Measurements from ENCODE around the gene ADISSP.
A peak's percentile ranks its signal among the peaks of the same experiment; 100 is the strongest.
"Not testable (repeated sequence)": the region's sequence is repeated elsewhere in the genome, so short reads cannot be mapped to it uniquely, and the experiment has no call there.

ADISSP gene

DNA sequence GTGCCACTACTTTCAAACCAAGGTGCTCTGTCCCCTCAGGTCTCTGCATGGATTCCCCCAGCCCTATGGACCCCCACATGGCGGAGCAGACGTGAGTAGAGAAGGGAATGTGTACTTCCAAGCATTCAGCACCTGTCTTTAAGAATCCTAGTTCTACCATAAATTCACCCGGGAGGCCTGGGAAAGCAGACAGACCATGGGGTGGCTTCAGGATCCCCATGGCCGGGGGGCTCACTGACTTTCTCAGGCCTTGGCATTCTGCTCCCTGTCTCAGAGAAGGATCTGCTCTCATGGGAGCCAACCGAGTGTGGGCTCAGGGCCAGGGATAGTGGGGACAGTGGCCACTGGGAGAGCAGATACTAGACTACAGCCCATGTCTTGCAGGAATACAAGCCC lies 30.8 kb upstream of the ADISSP start:
- DNase-seq (ENCODE audit: low read depth, low spot score) = no peak

DNA sequence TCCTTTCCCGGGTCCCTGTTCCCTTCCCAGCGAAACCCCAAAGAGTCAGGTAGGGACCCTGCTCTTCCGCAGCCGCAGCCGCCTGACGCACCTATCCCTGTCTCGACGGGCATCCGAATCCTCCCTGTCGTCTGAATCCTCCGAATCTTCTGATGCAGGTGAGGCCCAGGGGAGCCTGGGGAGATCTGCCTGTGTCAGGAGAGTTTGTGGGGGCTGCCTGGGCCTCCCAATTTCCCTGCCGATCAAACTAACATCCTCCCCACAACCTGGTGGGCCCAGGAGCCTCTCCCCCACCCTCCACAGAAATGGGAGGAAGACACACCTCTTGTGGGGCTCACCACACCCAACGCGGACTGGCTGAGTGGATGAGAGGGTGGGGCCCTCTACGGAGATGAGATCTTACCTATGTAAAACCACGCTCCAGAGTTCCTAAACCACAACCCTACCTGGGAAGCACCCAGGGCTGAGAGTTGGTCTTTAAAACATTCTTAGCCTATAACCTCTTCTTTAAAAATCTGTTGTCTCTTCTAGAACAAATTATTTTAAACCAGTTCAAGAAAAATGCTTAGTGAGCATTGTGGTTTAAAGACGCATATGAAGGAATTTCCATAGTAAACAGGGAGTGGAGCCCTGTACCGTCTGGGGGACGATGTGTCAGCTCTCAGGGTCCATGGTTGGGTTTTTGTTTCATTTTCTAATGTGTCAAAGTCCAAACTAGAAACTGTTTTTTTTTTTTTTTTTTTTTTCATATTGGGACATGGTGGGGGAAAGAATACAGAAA lies 30.2 kb upstream of the ADISSP start:
- H3K27ac ChIP-seq = no peak overlapping the region
- DNase-seq (ENCODE audit: low read depth, low spot score) = no peak

More for the DNA sequence above, 30.8 kb upstream of the ADISSP start:
- H3K27ac ChIP-seq = no peak overlapping the region

DNA sequence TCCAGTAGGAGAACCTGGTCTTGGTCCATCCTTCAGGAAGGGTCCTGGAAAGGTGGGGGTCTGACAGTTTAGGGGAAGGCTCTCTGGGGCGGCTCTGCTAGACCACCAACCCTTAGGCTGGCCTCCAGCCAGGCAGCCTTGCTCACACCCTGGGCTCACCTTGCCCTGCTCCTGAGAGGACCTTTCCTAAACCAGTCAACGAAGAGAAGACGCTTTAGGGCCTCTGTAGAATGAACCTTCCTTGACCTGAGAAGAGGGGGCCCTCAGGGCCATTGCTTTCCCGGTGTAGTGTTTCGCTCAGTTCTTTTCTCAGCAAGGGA lies 29.6 kb upstream of the ADISSP start:
- no peak overlapping the region for H3K27ac ChIP-seq
- DNase-seq (ENCODE audit: low read depth, low spot score) = no peak

DNA sequence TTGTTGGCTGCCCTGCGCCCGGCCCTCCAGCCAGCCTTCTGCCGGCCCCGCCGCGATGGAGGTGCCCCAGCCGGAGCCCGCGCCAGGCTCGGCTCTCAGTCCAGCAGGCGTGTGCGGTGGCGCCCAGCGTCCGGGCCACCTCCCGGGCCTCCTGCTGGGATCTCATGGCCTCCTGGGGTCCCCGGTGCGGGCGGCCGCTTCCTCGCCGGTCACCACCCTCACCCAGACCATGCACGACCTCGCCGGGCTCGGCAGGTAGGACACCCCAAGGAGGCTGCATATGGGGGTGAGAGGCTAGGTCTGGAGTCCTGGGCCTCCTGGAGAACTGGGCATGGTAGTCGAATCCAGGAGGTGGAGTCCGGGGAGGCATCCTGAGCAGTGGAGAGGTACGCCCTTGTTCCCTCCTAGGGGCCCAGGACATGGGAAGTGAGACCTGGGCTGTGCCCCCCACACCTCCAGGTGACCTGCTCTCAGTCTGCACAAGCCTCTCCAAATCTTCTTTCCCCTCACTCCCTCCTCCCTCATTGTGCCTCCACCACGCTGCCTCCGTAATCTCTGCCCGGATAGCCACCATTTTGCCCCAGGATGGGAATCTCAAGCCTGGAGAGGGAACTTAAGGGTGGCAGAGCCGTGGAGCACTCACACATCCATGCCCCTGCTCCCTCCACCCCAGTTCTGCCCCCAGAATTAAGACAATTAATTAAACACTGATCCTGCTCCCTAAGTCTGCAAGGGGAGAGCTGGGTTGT lies 29.1 kb upstream of the ADISSP start:
- no peak overlapping the region for H3K27ac ChIP-seq
- DNase-seq (ENCODE audit: low read depth, low spot score) = no peak

DNA sequence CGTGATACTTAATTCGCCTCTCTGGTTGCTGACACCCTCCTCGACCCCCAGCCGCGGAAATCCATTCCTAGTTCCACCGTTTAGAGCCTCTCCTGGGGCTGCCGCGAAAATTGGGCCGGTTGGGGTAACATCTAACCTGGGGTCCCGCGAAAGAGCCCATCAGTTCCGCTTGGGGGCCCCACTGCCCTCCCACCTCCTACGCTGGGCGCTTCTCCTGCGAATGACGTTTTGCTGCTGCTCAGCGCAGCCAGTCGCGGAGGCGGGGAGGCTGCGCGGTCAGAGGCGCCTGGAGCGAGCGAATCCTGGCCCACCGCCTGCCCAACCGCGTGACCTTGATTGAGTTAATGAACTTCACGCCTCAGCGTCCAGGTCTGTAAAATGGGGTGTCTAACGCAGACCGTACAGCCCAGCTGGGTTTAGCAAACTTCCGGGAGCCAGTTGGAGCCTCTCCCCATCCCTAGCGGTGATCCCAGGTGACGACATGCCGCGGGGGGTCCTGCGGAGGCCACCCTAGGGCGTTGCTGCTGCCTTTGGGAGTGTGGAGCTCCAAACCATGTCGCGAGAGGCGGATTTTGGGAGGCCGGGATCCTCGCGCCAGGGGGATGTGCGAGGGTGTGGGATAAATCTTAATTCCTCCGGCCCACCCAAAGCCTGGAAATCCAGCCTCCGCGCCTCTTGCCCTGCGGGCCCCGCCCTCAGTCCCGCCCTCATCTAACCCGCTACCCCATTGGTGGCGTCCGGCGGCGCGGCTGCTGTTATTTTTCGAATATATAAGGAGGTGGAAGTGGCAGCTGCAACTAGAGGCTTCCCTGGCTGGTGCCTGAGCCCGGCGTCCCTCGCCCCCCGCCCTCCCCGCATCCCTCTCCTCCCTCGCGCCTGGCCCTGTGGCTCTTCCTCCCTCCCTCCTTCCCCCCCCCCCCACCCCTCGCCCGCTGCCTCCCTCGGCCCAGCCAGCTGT lies 28.2 kb upstream of the ADISSP start, which contains the start of gene CDC25B:
Gene CDC25B, plus strand, starts transcription at position 800 of the 958 bp plus-strand sequence. CDS start 222 bp downstream, outside the sequence.
- peak within 1 kb of the TSS; percentile 56 for H3K27ac ChIP-seq
- no peak for DNase-seq (ENCODE audit: low read depth, low spot score)

DNA sequence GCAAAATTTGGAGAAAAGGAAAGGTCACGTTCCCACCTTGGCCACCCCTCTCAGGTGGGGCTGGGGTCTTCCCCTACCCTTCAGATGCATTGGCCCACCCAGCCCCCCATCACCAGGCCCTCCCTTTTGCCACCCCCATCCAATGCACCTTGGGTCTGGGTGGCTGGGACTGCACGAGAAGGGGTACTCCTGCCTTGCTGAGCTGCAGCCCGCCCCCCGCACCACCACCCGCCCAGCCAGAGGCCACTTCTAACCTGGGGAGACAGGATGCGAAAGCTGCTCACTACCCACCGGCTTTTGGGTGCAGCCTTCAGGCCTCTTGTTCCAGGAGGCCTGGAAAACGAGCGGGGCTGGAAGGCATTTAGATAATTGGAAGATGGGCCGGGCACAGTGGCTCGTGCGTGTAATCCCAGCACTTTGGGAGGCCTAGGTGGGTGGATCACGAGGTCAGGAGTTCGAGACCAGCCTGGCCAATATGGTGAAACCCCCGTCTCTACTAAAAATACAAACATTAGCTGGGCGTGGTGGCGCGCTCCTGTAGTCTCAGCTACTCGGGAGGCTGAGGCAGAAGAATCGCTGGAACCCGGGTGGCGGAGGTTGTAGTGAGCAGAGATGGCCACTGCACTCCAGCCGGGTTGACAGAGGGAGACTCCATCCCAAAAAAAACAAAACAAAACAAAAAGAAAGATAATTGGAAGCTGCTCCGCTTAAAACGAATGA lies 27.3 kb upstream of the ADISSP start:
- H3K27ac ChIP-seq = no peak overlapping the region
- DNase-seq (ENCODE audit: low read depth, low spot score) = no peak

DNA sequence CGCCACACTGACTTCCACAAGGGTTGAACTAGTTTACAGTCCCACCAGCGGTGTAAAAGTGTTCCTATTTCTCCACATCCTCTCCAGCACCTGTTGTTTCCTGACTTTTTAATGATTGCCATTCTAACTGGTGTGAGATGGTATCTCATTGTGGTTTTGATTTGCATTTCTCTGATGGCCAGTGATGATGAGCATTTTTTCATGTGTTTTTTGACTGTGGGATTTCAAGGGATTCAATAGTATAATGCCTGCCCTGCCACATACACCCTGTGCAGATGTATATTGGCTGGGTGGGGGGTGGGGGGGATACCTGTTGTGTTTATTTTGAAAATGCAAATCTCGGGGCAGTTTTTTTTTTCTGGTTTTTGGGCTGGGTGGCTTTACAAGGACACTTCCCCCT lies 26.6 kb upstream of the ADISSP start:
- not testable (repeated sequence) for DNase-seq (ENCODE audit: low read depth, low spot score); H3K27ac ChIP-seq

DNA sequence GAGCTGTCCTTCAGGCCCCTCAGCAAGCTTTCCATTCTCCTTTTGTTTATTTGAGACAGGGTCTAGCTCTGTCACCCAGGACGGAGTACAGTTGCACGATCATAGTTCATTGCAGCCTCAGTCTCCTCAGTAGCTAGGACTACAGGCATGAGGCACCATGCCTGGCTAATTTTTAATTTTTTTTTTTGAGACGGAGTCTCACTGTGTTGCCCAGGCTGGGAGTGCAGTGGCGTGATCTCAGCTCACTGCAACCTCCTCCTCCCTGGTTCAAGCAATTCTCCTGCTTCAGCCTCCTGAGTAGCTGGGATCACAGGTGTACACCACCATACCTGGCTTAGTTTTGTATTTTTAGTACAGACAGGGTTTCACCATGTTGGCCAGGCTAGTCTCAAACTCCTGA lies 21.6 kb upstream of the ADISSP start:
- not testable (repeated sequence) for DNase-seq (ENCODE audit: low read depth, low spot score); H3K27ac ChIP-seq

DNA sequence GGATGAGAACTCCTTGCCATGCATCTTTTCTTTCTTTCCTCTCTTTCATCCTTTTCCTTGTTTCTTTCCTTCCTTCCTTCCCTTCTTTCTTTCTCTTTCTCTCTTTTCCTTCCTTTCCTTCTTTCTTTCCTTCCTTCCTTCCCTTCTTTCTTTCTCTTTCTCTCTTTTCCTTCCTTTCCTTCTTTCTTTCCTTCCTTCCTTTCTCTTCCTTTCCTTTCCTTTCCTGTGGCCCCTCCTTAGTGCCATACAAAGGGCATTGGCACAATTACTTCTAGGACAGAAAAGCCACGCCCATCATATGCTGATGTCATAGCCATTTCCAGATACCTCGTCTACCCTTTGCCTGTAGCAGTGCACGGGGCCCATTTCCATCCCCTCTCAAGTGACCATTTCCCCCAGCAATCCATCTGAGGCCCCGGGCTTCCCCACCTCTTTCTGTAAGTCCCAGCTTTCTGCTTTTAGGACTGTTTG lies 21.2 kb upstream of the ADISSP start:
- no peak for DNase-seq (ENCODE audit: low read depth, low spot score)
- H3K27ac ChIP-seq = no peak overlapping the region

DNA sequence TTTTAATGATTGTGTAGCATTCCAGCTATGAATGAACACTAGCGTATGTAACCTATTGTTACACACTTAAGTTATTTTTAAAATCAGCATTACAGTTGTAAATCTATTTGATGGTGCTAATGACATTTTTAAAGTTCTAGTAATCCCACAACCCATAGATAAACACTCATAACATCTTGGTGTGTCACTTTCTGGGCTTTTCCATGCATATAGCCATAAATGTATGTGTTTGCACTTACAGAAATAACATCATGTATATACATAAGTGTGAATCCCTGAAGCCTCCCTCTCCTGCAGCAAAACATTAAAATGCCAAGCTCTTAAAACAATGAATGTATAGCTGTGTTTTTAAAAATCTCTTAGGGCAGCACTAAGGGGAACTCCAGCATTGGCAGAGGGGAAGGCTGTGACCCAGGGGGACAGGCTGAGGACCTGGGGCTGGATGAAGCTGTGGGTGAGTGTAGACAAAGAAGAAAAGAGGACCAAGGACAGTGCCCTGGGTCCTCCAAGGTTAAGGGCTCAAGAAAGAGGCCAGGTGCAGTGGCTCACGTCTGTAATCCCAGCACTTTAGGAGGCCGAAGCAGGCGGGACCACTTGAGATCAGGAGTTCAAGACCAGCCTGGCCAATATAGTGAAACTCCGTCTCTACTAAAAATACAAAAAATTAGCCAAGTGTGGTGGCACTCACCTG lies 19.9 kb upstream of the ADISSP start:
- no peak for DNase-seq (ENCODE audit: low read depth, low spot score)
- H3K27ac ChIP-seq = no peak overlapping the region

DNA sequence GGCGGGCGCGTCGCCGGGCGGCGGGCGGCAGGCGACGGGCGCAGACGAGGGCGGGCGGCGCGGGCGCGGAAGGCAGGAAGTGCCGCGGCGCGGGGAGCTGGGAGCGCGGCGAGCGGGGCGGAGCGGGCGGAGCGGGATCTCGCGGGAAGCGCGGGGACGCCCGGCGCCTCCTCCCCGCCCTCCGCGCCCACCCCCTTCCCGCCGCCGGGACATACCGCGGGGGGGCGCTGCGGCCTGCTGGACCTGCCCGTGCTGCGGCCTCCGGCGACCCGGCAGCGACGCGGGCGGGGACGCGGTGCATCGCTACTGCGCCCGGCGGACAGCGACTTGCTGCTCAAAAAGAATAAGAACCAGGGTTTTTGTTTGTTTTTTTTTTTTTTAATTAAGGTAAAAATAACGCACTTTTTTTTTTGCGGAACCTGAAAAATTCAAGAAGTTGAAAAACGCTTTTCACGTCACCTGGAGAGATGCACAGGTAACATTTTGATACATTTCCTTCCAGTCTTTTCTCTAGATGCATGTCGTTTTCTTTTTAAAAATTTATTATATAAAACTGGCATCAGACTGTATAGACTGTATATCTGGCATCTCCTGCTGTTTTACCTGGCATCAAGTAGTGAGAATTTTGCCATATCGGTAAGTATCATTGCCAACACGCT lies 19.2 kb upstream of the ADISSP start, which contains the start of gene CENPB:
Gene CENPB, minus strand, starts transcription at position 76 of the 659 bp plus-strand sequence. CDS start 257 bp downstream, outside the sequence.
- no peak for DNase-seq (ENCODE audit: low read depth, low spot score)
- H3K27ac ChIP-seq = peak within 1 kb of the TSS; percentile 43

DNA sequence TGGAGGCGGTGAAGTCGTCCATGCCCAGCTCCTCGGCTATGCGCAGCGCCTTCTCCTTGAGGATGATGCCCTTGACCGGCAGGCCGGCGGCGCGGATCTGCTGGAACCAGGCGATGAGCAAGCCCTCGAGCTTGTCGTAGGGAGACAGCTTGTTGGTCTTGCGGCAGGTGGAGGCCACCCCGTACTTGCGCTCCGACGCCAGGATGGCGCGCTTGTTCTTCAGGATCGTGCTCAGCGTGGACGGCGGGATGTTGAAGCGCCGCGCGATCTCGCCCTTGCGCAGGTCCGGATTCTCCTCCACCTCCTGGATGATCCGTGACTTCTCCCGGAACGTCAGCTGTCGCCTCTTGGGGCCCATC lies 18.6 kb upstream of the ADISSP start:
- peak overlapping the region; percentile 43 for H3K27ac ChIP-seq
- DNase-seq (ENCODE audit: low read depth, low spot score) = no peak

DNA sequence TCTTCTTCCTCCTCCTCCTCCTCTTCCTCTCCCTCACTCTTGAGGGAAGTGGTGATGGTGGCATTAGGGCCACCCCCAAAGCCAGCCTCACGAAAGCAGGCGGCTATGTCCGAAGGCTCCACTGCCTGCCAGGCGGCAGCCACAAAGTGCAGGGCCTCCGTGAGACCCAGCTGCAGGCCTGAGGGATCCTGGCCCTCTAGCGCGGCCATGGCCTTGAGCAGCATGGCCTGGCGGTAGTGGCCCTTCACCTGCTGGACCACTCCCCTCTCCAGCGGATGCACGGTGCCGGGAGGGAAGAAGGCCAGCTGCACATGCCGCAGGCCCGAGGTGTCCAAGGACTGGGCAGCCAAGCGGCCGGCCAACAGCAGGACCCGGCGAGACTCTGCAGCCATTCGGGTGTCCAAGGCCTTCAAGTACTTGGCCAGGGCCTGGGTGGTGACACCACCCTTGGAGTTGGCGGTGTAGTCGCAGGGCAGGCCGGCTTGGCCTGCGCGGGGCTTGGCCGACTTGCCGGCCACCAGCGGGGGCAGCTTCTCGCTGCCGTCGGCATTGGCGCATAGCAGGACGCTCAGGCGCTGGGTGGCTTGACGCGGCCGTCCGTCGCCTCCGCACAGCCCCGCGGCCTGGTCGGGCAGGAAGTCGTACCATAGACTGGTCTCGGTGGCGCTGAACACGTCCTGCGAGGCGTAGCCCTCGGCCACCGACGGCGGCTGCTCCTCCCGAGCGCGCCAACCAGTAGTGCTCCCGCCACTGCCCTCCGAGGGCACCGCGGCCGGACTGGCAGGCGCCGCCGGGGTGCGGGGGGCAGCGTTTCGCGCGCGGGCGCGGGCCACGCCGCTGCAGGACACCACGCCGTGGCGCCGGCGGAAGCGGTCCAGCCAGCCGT lies 17.9 kb upstream of the ADISSP start:
- DNase-seq (ENCODE audit: low read depth, low spot score) = no peak
- H3K27ac ChIP-seq = peak overlapping the region; percentile 43

DNA sequence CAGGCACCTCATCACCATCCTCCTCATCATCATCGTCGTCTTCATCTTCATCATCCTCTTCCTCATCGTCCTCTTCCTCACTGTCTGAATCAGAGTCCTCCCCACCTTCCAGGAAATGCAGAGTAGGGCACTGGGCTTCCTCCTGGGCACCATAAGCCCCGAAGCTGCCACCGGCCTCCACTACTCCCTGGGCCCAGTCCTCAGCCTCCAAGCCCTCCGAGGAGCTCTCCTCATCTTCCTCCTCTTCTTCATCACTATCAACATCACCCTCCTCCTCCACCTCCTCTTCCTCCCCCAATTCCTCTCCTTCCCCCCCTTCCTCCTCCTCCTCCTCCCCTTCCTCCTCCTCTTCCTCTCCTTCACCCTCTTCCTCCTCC lies 17.3 kb upstream of the ADISSP start:
- H3K27ac ChIP-seq = no peak overlapping the region
- DNase-seq (ENCODE audit: low read depth, low spot score) = no peak

DNA sequence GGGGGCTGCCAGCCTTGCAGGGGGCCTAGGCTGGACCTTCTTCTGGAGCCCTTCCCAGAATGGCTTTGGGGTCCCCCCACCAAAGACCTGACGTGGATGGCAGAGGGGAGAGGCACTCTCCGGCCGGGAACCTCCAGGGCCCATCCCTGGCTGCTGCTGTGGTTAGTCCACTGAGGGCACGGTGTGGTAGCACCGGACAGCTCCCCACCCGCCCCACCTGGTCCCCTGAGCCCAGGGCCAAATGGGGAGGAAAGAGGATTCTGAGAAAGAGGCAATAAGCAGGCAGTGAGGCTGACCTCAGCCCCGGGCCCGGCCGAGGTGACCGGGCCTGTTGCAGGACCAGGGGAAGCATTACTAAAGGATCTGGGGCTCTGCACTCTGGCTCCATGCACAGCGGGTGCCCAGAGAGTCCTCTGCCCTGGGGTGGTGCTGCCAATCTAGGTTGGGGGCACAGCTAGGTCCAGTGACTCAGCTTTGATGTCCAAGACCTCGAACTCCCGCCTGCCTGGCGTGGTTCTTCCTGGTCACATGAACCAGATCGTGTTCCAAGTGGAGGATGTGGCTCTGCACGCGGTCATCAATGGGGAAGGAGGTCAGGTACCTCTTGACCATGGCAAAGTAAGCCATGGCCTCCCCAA lies 16.8 kb upstream of the ADISSP start:
- no peak overlapping the region for H3K27ac ChIP-seq
- no peak for DNase-seq (ENCODE audit: low read depth, low spot score)

DNA sequence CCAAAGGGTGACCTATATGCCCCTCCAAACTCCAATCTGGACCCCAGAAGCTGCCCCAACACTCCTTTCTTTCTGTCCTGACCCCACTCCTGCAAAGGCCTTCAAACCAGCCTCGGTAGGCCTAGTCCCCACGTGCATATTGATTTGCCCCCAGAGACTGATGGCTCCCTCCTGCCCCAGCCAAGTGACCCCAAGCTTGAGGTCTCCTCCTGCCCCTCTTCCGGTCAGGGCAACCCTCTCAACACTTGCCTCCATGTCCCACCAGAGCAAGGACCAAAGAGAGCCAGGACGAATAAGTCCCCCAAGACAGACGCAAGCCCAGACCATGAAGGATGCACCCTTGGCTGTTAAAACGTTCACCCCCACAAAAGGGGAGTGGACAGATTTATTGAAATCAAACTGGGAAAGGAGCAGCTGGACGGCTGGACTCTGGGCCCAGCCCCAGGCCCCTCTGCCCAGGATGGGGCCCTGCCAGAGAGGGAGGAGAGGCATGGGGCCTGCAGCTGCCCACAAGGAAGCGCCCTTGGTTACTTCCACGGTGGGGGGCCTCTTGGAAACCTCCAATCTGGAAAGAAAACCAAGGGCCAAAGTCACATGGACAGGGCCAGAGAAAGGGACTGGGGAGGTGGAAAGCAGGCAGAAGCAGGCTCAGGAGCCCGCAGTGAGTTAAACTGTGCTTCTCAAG lies 16.1 kb upstream of the ADISSP start:
- no peak for DNase-seq (ENCODE audit: low read depth, low spot score)
- no peak overlapping the region for H3K27ac ChIP-seq

DNA sequence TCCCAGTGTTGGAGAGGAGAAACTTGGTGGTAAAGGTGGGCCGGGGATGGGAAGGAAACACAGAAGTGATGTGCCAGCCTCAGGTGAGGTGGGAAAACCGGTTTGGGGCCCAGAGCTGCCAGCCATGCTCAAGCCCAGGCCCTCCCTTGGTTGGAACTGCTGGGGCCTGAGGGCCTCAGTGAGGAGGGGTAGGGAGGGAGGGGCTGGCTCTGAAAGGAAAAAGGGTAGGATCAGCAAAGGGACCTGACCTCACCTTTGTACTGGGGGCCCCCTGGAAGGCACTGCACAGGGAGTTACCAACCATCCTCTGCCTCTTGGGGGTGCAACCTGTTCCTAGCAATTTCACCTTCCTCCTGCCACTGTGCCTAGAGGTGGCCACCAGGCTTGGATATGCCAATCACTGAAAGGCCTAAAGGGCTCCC lies 15.5 kb upstream of the ADISSP start:
- H3K27ac ChIP-seq = no peak overlapping the region
- no peak for DNase-seq (ENCODE audit: low read depth, low spot score)
